Myocyte (in vitro differentiated cells): Measurements from ENCODE around the gene CAPN10. TPM values are rescaled to one million over a fixed set of nuclear protein-coding genes. Genes with fewer than 3 reads are reported as not detected.
A peak's percentile ranks its signal among the peaks of the same experiment; 100 is the strongest.

Experiments
- DNase-seq: peaks from one replicate; pipeline ENCODE4 v3.0.0-alpha.2; 2012; ENCODE audit warnings: low read depth
- total RNA-seq: library from RNA; depleted of rRNA; stranded (reverse); fragments of >200 nt; gene quantifications from 2 replicates; pipeline ENCODE4 v1.2.3, GENCODE V29; 2014

The CAPN10 gene
- total RNA-seq, 1 donor from 2014 or later: 31.5 TPM

GRCh38 chr2:240563951-240564560, 22.5 kb upstream of the CAPN10 start:
- no peak for DNase-seq

- no peak for DNase-seq
Measured at GRCh38 chr2:240564561-240565332, 21.8 kb upstream of the CAPN10 start.

- peak; percentile 55 for DNase-seq
Measured at GRCh38 chr2:240565333-240566202, 21.0 kb upstream of the CAPN10 start.

GRCh38 chr2:240566203-240567136, 20.1 kb upstream of the CAPN10 start:
- peak; percentile 70 for DNase-seq

- no peak for DNase-seq
Measured at GRCh38 chr2:240567137-240567871, 19.2 kb upstream of the CAPN10 start.

GRCh38 chr2:240567872-240568677, 18.5 kb upstream of the CAPN10 start, which contains the start of gene RNPEPL1:
RNPEPL1 (plus strand) TSS chr2:240568484; CDS start chr2:240568587, 103 bp downstream.
- DNase-seq: peak; percentile 50

GRCh38 chr2:240568678-240569522, 17.6 kb upstream of the CAPN10 start:
- peak; percentile 61 for DNase-seq

- no peak for DNase-seq
Measured at GRCh38 chr2:240569523-240569997, 17.0 kb upstream of the CAPN10 start.

- DNase-seq: no peak
Measured at GRCh38 chr2:240569998-240570530, 16.5 kb upstream of the CAPN10 start.

- no peak for DNase-seq
Measured at GRCh38 chr2:240570531-240571313, 15.8 kb upstream of the CAPN10 start.

GRCh38 chr2:240571314-240571973, 15.1 kb upstream of the CAPN10 start:
- DNase-seq: no peak

- no peak for DNase-seq
Measured at GRCh38 chr2:240572141-240573031, 14.1 kb upstream of the CAPN10 start.

GRCh38 chr2:240573071-240573515, 13.4 kb upstream of the CAPN10 start:
- no peak for DNase-seq

GRCh38 chr2:240573516-240574385, 12.8 kb upstream of the CAPN10 start:
- no peak for DNase-seq
